ENCODE results near the gene TAS2R1.
A peak's percentile ranks its signal among the peaks of the same experiment; 100 is the strongest.

The TAS2R1 gene, protein sequence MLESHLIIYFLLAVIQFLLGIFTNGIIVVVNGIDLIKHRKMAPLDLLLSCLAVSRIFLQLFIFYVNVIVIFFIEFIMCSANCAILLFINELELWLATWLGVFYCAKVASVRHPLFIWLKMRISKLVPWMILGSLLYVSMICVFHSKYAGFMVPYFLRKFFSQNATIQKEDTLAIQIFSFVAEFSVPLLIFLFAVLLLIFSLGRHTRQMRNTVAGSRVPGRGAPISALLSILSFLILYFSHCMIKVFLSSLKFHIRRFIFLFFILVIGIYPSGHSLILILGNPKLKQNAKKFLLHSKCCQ

DNA sequence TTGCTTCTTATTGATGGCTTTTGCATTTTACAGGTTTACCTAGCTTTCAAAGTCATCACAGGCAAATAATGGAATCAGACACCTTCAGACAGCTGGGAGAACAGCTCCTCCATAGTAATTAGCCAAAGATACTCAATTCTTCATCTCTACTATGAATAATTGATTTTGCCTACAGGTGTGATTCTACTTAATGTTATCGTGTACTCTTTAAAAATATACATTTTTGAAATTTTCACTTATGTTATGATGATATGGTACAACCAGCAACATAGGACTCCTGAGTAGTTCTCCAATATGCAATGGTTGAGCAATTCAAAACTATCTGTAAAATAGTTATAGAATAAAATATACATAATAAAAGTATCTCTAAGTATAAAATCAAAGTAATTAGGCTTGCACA, at the start of gene TAS2R1:
Gene TAS2R1, minus strand, starts transcription at position 101 of the 400 bp plus-strand sequence. CDS start 319 bp downstream, outside the sequence.
- DNase-seq = no peak

- DNase-seq = no peak
Measured at GRCh38 chr5:9670371-9670770, 40.2 kb upstream of the TAS2R1 start.

- DNase-seq = no peak
Measured at GRCh38 chr5:9667906-9668305, 37.8 kb upstream of the TAS2R1 start.

DNA sequence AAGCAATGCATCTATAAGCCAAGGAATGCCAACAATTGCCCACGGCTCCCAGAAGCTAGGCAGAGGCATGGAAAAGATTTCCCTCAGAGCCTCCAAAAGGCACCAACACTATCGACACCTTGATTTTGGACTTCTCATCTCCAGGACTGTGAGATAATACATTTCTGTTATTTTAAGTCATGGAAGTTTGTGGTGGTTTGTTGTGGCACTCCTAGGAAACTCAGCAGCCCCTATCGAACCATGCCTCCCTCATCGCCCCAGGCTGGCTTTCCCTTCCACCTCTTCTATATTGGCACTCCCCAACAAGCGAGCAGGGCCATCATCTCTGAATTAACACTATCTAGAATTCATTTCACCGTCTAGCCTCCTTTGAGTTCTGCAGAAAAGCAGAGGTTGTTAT, 33.7 kb upstream of the TAS2R1 start:
- DNase-seq = no peak

- no peak for DNase-seq
Measured at GRCh38 chr5:9661316-9662015, 31.3 kb upstream of the TAS2R1 start.

GRCh38 chr5:9658706-9659105, 28.6 kb upstream of the TAS2R1 start:
- DNase-seq = no peak

- no peak for DNase-seq
Measured at GRCh38 chr5:9657819-9658218, 27.7 kb upstream of the TAS2R1 start.

DNA sequence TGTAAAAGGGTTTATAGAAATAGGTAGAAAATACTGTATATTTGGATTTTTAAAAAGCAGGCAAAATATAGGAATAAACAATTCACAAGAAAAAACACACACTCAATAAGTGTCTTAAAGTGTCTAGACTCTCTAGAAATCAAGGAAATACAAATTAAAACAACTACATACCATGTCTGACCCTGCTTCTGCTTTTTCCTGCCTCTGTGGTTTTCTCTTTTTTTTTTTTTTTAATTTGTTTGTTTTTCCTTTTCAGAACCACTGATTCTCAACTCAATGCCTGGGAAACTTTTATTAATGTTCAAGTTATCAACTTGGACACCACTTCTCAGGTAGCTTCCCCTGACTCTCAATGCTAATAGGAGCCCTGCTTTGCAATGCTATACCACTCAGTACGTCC, 25.5 kb upstream of the TAS2R1 start:
- peak; percentile 8 for DNase-seq

- DNase-seq = no peak
Measured at GRCh38 chr5:9654886-9655285, 24.7 kb upstream of the TAS2R1 start.

GRCh38 chr5:9653811-9654210, 23.7 kb upstream of the TAS2R1 start:
- no peak for DNase-seq

- no peak for DNase-seq
Measured at GRCh38 chr5:9653061-9653460, 22.9 kb upstream of the TAS2R1 start.

GRCh38 chr5:9652295-9652694, 22.1 kb upstream of the TAS2R1 start:
- no peak for DNase-seq

DNA sequence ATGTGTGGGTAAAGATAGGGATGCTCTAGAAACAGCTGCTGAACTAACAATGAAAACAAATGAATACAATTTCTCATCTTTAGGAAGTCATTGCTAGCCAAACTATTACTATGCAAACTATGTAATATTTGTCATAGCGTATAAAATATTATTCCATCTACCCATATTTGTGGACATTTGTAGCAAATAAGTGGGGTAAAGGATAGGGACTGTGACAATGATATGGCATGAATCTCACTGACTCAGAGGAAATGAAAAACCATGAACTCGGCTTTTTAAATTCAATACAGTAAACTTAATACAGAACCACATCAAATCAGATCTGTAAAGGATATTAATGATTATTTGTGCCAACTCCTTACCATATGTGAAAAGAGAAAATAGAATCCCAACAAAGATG, 16.7 kb upstream of the TAS2R1 start:
- no peak for DNase-seq

GRCh38 chr5:9644630-9645029, 14.5 kb upstream of the TAS2R1 start:
- no peak for DNase-seq

DNA sequence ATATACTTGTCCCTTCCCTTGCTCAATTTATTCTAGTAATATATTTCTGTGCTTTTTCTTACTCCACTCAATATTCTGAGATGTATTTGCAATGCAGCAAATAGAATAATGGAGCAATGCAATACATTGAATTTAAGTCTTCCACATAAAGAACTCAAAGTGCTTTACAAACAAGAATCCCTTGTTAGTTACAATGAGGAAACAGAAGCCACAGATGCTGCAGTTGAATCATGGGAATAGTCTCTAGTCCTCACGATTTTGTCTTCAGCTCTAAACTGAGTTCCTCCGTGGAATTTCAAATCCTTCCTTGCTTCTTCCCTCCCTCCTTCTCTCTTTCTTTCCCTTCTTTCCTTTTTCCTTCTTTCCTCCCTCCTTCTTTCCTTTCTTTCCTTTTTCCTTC, 12.5 kb upstream of the TAS2R1 start:
- no peak for DNase-seq

DNA sequence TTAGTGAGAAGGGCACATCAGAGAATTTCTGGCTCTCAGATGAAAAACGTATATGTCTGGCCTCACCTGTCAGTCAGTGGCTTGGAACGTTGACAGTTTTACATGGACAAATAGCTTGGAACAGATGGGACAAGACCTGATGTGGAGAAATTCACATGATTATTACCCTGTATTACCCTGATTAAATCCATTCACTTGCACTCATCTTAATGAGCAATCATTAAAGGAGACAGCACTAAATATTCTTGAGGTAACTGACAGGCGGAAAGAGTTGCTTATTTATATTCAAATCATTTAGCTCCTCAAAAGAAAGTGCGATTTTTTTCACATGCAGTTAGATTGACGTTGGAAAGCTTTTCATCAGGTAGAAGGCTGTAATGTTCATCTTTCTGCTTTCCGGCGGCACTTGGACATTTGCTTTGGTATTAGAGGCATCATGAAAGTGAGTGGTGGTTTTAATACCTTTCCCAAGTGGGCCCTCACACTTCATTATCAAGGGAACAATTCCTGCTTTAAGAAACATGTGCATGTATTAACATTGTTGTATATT, 11.7 kb upstream of the TAS2R1 start:
- DNase-seq = no peak

- DNase-seq = peak; percentile 42
Measured at GRCh38 chr5:9632495-9632894, 2.3 kb upstream of the TAS2R1 start.

GRCh38 chr5:9627541-9627940, 2.6 kb downstream of the TAS2R1 start:
- DNase-seq = no peak

DNA sequence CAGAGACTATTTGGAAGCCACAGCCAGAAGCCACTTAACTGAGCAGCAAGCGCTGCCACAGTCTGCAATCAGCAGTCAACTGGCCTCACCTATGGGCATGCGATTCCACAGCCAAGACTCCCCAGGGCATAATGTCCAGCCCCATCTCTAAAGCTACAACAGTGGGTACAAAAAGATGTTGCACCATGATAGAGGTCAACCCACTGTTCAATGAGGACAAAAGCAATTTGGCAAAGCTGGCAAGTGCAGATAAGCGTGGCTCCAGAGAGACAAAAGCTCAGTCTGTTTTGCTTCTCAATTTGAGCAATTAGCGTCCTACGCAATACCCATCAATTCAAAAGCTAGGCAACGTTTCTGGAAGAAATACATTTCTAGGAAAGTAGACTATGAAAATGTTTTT, 3.2 kb downstream of the TAS2R1 start:
- DNase-seq = no peak

DNA sequence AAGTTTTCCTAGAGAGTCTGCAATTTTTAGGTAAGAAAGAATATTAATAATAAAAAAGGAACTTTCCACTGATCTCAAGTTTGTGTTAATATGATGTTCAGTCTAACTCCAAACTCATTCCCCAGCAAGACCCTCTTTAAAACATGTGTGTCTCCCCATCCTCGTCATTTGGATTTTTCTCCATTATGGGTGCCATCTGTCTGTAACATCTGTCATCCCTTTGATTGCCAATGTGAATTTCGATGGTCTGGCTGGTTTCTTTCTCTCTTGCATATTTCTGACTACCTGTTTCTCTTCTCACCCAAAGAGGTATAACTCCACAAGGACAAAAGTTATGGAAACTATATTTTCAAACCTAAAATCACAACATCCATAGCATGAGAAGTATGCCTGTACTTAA, 4.4 kb downstream of the TAS2R1 start:
- DNase-seq = no peak

DNA sequence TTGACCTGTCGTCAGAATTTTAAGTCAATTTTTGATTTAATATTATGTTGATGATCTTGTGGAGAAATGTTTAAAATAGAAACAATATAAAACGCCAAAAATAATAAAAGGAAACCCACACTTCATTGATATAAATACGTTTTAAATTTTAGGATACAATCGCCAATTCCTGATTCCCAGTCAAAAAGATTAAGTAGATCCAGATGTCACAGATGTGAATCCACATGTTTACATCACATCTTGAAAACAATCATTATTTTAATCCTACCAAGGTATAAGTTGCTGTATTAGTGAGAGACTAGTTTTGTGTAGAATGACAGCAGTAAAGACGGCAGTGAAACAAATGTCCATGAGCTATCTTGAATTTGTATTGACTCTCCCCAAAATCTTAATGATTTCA, 4.9 kb downstream of the TAS2R1 start:
- DNase-seq = no peak

- DNase-seq = no peak
Measured at GRCh38 chr5:9624196-9624947, 5.8 kb downstream of the TAS2R1 start.

DNA sequence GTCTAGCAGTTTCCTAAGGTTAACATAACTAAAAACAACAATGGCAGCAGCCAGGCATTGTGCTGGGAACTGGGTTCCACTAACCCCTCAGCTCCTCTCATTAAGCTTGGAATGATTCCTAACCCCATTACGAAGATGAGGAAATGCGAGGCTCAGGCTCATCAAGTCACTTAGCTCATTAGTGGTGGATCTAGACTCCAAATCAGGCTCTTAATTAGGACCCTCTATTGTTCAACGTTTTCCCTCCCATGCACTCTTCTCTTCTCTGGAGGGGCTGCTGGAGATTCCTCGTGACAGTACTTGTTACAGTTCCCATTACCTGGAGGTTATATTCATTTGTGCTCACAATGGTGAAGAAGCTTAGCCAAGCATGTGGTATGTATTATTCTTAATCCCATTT, 6.5 kb downstream of the TAS2R1 start:
- no peak for DNase-seq

DNA sequence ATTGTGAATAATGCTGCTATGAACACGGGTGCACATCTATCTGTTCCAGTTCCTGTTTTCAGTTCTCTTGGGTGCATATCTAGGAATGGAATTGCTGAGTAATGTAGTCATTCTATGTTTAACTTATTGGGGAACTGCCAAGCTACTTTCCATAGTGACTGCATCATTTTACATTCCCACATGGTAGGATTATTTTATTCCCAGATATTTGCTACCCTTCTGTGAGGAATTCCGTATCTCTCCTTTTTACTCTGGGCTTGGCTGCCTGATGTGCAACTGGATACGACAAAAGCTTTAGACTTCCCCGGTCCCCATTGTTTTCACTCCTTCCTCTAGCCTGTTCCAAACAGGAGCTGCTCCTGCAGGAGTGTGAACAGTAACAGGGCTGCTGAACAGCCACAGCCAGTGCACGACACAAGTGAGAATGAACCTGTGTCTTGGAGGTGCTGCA, 7.2 kb downstream of the TAS2R1 start:
- peak; percentile 62 for DNase-seq

Measured in MV-4-11 (cell line).